DND-41 (cell line): Measurements from ENCODE around the gene PDE4D.

Experiments used
- CTCF ChIP-seq: IDR thresholded peaks from 2 replicates; pipeline ENCODE4 v1.5.1; 2012; ENCODE audit warnings: borderline replicate concordance, low read length, moderate library complexity, mild to moderate bottlenecking; ENCODE audit not compliant: poor library complexity, severe bottlenecking; ENCODE audit errors: extremely low read depth
- EZH2 ChIP-seq: IDR thresholded peaks from 3 replicates; pipeline ENCODE4 v1.6.1; 2012; ENCODE audit warnings: borderline replicate concordance, low read depth, mild to moderate bottlenecking, moderate library complexity, low read length, inconsistent platforms; ENCODE audit not compliant: severe bottlenecking

- no peak for TF ChIP-seq EZH2
- TF ChIP-seq CTCF = no peak
These were observed 524.6 kb downstream of the PDE4D start for GRCh38 chr5:59368951-59369350.
